ENCODE results near the gene PCDH9.

Gene PCDH9

GRCh38 chr13:67155898-67156722, 74.0 kb downstream of the PCDH9 start:
- DNase-seq: no peak

GRCh38 chr13:67152085-67152484, 78.1 kb downstream of the PCDH9 start:
- no peak for DNase-seq

GRCh38 chr13:67151652-67152051, 78.5 kb downstream of the PCDH9 start:
- DNase-seq: no peak

GRCh38 chr13:67150608-67151007, 79.5 kb downstream of the PCDH9 start:
- no peak for DNase-seq

- no peak for DNase-seq
Observed at GRCh38 chr13:67148161-67148571, 82.0 kb downstream of the PCDH9 start.

- no peak for DNase-seq
Observed at GRCh38 chr13:67147342-67148133, 82.6 kb downstream of the PCDH9 start.

- DNase-seq: no peak
Observed at GRCh38 chr13:67146523-67147130, 83.5 kb downstream of the PCDH9 start.

- no peak for DNase-seq
Observed at GRCh38 chr13:67145950-67146349, 84.2 kb downstream of the PCDH9 start.

GRCh38 chr13:67143544-67144115, 86.5 kb downstream of the PCDH9 start:
- no peak for DNase-seq

- no peak for DNase-seq
Observed at GRCh38 chr13:67140006-67140405, 90.1 kb downstream of the PCDH9 start.

GRCh38 chr13:67139551-67139950, 90.6 kb downstream of the PCDH9 start:
- no peak for DNase-seq

GRCh38 chr13:67138970-67139369, 91.2 kb downstream of the PCDH9 start:
- DNase-seq: no peak

- no peak for DNase-seq
Observed at GRCh38 chr13:67137044-67137735, 92.9 kb downstream of the PCDH9 start.

- DNase-seq: peak; percentile 19
Observed at GRCh38 chr13:67136157-67136556, 94.0 kb downstream of the PCDH9 start.

- DNase-seq: no peak
Observed at GRCh38 chr13:67135356-67135755, 94.8 kb downstream of the PCDH9 start.

- peak; percentile 21 for DNase-seq
Observed at GRCh38 chr13:67134417-67135129, 95.6 kb downstream of the PCDH9 start.

GRCh38 chr13:67133476-67133875, 96.7 kb downstream of the PCDH9 start:
- DNase-seq: peak; percentile 10

GRCh38 chr13:67131393-67131792, 98.7 kb downstream of the PCDH9 start:
- DNase-seq: no peak

GRCh38 chr13:67130444-67130843, 99.7 kb downstream of the PCDH9 start:
- peak; percentile 18 for DNase-seq

GRCh38 chr13:67128136-67128535, 102.0 kb downstream of the PCDH9 start:
- DNase-seq: no peak

- no peak for DNase-seq
Observed at GRCh38 chr13:67125681-67126080, 104.5 kb downstream of the PCDH9 start.

- DNase-seq: no peak
Observed at GRCh38 chr13:67123165-67123564, 107.0 kb downstream of the PCDH9 start.
